Osteoblast (primary cell): ENCODE measurements around the gene NR3C1. TPM values are rescaled to one million over a fixed set of nuclear protein-coding genes. Genes with fewer than 3 reads are reported as not detected.

Experiments used
- DNase-seq: peaks from one replicate; pipeline ENCODE4 v3.0.0; 2011; ENCODE audit warnings: low spot score, mixed read lengths; ENCODE audit not compliant: insufficient read length; ENCODE audit errors: missing footprints
- H2AFZ ChIP-seq: 2 replicates; pipeline ENCODE4 v1.6.0; 2011; ENCODE audit warnings: mild to moderate bottlenecking, low read length
- H3K27ac ChIP-seq: 2 replicates; pipeline ENCODE4 v1.5.1; 2011; ENCODE audit warnings: mild to moderate bottlenecking, low read depth, low read length, moderate library complexity
- H3K27me3 ChIP-seq: 2 replicates; pipeline ENCODE4 v1.6.0; 2012; ENCODE audit warnings: mild to moderate bottlenecking, control low read depth, inconsistent platforms, low read length, moderate library complexity; ENCODE audit not compliant: insufficient read depth
- H3K36me3 ChIP-seq: 2 replicates; pipeline ENCODE4 v1.5.1; 2011; ENCODE audit warnings: mild to moderate bottlenecking, low read length, control low read depth, moderate library complexity; ENCODE audit not compliant: insufficient read depth
- H3K4me1 ChIP-seq: 2 replicates; pipeline ENCODE4 v1.5.1; 2011; ENCODE audit warnings: mild to moderate bottlenecking, low read length, control low read depth, moderate library complexity; ENCODE audit not compliant: insufficient read depth
- H3K4me2 ChIP-seq: 2 replicates; pipeline ENCODE4 v1.6.0; 2011; ENCODE audit warnings: mild to moderate bottlenecking, low read length; ENCODE audit not compliant: insufficient read depth
- H3K4me3 ChIP-seq: fragments of 200-600 bp; sonication (generic); 3 replicates; pipeline ENCODE4 v1.5.1; 2012; ENCODE audit warnings: mild to moderate bottlenecking, low read length, inconsistent platforms; ENCODE audit not compliant: insufficient read depth
- H3K79me2 ChIP-seq: 2 replicates; pipeline ENCODE4 v1.6.0; 2012; ENCODE audit warnings: mild to moderate bottlenecking, low read length, control low read depth, inconsistent platforms; ENCODE audit not compliant: insufficient read depth
- H3K9me3 ChIP-seq: 2 replicates; pipeline ENCODE4 v1.5.1; 2011; ENCODE audit warnings: low read depth, low read length, control low read depth
- H4K20me1 ChIP-seq: 2 replicates; pipeline ENCODE4 v1.6.0; 2012; ENCODE audit warnings: mild to moderate bottlenecking, low read length, control low read depth; ENCODE audit not compliant: insufficient read depth
- total RNA-seq: library from RNA; depleted of rRNA; stranded (reverse); fragments of >200 nt; gene quantifications from 2 replicates; pipeline ENCODE4 v1.2.3, GENCODE V29; 2012
- TF ChIP-seq, protein P1 (sequence below): IDR thresholded peaks from 2 replicates; pipeline ENCODE4 v1.5.1; 2011; ENCODE audit warnings: mild to moderate bottlenecking, low read depth, low read length, moderate library complexity; ENCODE audit errors: extremely low read depth

NR3C1 gene
- total RNA-seq, 1 donor: 119 TPM

DNA sequence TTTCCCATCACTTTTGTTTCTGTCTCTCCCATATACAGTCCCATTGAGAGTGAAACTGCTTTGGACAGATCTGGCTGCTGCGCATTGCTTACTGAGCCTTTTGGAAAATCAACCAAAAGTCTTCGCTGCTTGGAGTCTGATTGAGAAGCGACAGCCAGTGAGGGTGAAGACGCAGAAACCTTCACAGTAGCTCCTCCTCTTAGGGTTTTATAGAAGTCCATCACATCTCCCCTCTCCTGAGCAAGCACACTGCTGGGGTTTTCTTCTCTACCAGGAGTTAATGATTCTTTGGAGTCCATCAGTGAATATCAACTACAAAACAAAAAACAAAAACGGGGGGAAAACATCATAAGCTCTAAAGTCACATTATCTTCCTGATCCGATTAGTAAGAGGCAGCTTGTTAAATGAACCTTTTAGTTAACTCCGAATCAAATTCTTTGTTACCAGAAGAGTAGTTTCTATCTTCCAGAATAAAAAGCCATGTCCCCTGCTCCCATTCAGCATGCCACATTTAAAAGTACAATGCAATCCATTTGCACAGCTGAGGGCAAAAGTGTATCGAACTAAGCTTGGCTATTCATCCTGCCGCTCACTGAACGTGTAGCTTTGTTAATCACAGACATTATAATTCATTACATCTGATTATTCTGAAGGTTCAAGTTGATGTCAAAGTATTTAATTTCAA is 2.8 kb downstream of the NR3C1 start:
- TF ChIP-seq, protein P1, sequence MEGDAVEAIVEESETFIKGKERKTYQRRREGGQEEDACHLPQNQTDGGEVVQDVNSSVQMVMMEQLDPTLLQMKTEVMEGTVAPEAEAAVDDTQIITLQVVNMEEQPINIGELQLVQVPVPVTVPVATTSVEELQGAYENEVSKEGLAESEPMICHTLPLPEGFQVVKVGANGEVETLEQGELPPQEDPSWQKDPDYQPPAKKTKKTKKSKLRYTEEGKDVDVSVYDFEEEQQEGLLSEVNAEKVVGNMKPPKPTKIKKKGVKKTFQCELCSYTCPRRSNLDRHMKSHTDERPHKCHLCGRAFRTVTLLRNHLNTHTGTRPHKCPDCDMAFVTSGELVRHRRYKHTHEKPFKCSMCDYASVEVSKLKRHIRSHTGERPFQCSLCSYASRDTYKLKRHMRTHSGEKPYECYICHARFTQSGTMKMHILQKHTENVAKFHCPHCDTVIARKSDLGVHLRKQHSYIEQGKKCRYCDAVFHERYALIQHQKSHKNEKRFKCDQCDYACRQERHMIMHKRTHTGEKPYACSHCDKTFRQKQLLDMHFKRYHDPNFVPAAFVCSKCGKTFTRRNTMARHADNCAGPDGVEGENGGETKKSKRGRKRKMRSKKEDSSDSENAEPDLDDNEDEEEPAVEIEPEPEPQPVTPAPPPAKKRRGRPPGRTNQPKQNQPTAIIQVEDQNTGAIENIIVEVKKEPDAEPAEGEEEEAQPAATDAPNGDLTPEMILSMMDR: no peak
- Histone ChIP-seq H4K20me1 (peaks cover 28% of the 10 kb centered on the region), H3K4me2 (peak overlapping the region; percentile 82), H2AFZ (no peak overlapping the region), H3K4me3 (peak overlapping the region; percentile 80), H3K27ac (peak overlapping the region; percentile 89), H3K4me1 (peaks cover 12% of the 10 kb centered on the region), H3K36me3 (peaks cover 12% of the 10 kb centered on the region), H3K27me3 (no peaks in the 10 kb centered on the region), H3K9me3 (no peaks in the 10 kb centered on the region), H3K79me2 (peaks cover 78% of the 10 kb centered on the region)
- DNase-seq: peak; percentile 86

DNA sequence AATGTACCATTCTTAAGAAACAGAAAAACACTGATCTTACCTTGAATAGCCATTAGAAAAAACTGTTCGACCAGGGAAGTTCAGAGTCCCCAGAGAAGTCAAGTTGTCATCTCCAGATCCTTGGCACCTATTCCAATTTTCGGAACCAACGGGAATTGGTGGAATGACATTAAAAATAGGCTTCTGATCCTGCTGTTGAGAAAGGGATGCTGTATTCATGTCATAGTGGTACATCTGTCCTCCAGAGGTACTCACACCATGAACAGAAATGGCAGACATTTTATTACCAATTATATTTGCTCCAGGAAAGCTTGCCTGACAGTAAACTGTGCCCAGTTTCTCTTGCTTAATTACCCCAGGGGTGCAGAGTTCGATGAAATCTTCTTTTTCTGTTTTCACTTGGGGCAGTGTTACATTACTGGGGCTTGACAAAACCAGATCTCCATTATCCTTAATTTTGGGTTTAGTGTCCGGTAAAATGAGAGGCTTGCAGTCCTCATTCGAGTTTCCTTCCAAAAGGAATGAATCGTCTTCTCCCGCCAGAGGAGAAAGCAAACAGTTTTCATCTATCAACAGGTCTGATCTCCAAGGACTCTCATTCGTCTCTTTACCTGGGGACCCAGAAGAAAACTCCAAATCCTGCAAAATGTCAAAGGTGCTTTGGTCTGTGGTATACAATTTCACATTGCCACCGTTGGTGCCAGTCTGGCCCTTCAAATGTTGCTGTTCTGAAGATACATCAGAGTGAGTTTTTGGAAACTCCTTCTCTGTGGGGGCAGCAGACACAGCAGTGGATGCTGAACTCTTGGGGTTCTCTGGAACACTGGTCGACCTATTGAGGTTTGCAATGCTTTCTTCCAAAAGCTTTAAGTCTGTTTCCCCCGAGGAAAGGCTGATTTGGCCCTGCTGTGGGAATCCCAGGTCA is 3.6 kb downstream of the NR3C1 start:
- H3K4me2 ChIP-seq: peak overlapping the region; percentile 82
- TF ChIP-seq, protein P1: no peak
- H3K27ac ChIP-seq: peak overlapping the region; percentile 89
- no peaks in the 10 kb centered on the region for H3K27me3 ChIP-seq
- H3K9me3 ChIP-seq: no peaks in the 10 kb centered on the region
- DNase-seq: peak; percentile 21
- H3K79me2 ChIP-seq: peaks cover 86% of the 10 kb centered on the region
- H2AFZ ChIP-seq: no peak overlapping the region
- peak overlapping the region; percentile 80 for H3K4me3 ChIP-seq
- peaks cover 18% of the 10 kb centered on the region for H3K4me1 ChIP-seq
- peaks cover 35% of the 10 kb centered on the region for H4K20me1 ChIP-seq
- H3K36me3 ChIP-seq: peaks cover 12% of the 10 kb centered on the region

DNA sequence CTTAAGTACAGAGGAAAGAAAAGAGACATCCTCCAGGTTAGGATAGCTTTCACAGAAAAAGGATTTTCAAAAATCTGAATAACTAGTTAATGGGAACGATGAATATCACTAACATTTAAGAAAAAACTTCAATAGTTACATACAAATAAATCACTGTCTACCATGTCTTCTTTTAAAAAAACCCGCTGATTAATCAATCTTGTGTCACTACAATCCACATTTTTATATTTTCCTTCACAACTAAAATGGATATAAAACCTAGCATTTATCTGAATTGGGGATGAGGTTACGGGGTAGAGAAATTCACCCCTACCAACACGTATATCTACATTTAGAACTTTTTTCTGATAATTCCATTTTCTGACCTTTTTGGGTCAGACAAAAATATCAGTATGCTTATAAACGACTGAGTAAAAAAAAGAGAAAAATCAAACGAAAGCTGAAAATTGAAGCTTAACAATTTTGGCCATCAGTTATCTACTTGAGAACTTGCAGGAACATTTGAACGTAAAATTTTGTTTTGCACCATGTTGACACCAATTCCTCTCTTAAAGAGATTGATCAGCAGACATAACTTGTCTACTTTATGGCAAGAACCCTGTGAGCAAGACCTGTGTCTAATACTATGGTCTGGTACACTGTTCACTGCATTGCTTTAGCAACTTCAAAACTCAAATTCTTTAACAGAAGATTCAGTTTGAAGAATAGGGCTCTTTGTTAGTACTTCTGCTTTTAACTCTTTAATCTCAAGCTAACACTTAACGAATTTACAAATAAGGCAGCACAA is 4.8 kb downstream of the NR3C1 start:
- TF ChIP-seq, protein P1: no peak
- Histone ChIP-seq H3K27ac (peak overlapping the region; percentile 89), H3K36me3 (peaks cover 12% of the 10 kb centered on the region), H3K79me2 (peaks cover 98% of the 10 kb centered on the region), H4K20me1 (peaks cover 47% of the 10 kb centered on the region), H2AFZ (no peak overlapping the region), H3K4me2 (peak overlapping the region; percentile 82), H3K27me3 (no peaks in the 10 kb centered on the region), H3K4me1 (peaks cover 26% of the 10 kb centered on the region), H3K9me3 (no peaks in the 10 kb centered on the region), H3K4me3 (peak overlapping the region; percentile 80)
- peak; percentile 58 for DNase-seq
